DMS53 treated with DMSO at 0.1 percent for 48 hours (cell line): Measurements from ENCODE around the gene CLDN17.

Experiments
- DNase-seq: peaks from one replicate; lab custom pipeline; 2025; ENCODE audit not compliant: unreplicated experiment; lab: John Stamatoyannopoulos, UW

The CLDN17 gene, protein sequence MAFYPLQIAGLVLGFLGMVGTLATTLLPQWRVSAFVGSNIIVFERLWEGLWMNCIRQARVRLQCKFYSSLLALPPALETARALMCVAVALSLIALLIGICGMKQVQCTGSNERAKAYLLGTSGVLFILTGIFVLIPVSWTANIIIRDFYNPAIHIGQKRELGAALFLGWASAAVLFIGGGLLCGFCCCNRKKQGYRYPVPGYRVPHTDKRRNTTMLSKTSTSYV

DNA sequence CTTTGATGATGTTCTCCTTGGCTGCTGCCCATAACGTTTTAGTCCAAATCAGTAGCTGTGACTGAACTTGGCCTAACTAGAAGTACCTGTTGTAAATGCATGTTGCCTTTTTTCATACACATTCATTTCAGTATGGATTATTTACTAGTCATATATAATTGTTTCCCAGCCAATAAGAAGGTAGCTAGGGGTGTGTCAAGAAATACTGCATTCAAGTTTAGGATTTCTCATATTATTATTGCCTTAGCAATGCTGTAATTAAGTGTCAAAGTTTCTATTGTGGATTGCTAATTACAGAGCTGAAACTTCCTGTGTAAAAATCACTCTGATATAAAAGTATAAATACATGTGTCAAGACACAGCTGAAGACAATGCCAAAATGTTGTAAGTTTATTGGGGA is at the start of gene CLDN17:
Gene CLDN17 (minus strand): TSS at position 101 of the 400 bp plus-strand sequence. CDS start 188 bp downstream, outside the sequence.
- no peak for DNase-seq

GRCh38 chr21:30216041-30216723 is 49.6 kb upstream of the CLDN17 start, which contains the start of gene CLDN8:
CLDN8 (minus strand) TSS chr21:30216097; CDS start chr21:30215925, 172 bp downstream.
- DNase-seq, result peak; percentile 18

GRCh38 chr21:30211071-30211470 is 44.5 kb upstream of the CLDN17 start:
- DNase-seq, result no peak

GRCh38 chr21:30209601-30210000 is 43.0 kb upstream of the CLDN17 start:
- DNase-seq, result no peak

DNA sequence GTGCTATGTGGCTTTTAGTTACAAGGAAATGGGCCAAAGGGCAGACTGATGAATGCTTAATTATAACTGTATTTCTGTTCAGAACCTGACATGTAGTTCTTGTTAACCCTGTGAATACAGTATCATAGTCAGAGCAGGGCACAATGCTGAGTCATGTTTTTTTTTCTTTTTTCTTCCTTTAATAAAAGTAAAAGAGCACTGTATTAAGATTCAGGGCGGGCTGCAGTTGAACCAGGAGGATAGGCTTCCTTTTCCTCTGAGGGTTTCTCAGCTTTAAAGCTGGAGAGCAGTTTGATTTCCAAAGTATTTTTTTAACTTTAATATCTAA is 40.6 kb upstream of the CLDN17 start:
- DNase-seq, result no peak

DNA sequence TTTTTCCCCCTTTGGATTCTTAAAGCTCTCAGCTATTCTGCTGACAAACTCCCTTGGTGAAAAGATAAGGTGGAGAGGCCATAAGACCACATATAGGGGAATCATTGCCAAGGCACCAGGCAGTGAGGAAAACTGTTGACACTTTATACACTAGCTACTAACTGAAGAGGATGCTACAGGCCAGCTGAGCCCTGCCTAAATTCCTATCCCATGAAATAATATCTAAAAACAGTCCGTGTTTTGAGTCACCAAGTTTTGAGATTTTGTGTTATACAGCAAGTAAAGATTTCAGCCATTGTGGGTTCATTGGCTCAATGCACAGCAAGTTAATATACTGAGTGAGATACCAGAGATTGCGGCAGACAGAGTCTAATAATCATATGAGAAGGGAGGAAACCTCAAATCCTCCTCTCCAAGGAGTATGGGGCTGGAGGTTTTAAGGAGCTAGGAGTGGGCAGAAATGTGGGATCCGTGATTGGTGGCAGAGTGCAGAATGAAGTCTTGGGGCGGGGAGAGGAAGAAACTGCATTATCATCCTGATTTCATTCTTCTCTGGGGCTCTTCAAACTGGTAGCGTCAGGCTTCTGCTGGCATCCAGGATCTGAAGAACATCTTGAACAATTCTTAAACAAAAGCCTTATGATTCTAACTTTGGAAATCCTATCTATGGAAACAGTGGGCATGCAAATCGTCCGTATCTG is 40.1 kb upstream of the CLDN17 start:
- DNase-seq, result no peak

DNA sequence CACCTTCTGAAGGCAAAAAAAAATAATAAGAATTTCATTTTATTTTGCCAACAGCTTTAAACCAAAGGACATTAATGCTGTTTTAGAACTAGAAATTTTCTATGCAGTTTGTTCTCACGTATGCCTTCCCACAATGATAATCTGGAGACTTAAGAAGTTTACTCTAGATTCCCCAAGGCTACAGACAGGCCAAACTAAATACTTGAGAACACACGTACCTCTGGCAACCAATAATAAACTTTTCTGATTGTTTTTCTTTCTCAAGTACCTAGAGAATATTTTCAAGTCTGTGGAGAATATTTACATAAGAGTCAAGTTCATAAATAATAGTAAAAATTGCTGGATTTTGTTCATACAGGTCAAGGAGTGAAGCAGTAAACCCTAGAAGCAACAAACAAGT is 33.4 kb upstream of the CLDN17 start:
- no peak for DNase-seq

DNA sequence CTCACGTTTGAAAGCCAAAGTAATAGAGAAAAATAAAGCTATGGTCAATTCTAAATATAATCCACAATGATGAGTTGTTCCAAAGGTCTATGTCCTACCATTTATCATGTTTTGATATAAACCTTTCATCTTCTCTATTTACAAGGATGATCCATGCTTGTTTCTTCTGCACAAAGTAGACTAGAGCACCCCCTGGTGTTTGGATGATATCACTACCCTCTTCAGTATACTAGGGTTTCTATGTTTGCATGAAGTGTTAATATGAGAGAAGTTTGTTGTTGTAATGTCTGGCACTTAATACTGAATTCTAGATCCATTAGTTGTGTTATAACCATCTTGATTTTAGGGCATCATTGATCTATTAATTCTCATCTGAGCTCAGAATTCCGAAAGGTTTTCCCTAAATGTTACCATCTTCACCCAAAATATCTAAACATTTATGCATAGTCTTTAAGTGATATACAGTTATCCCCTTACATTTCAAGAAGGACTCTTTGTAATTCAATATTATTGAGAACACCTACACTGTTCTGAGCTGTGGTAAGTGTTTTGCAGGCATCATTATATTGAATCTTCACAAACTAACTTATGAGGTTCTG is 28.2 kb upstream of the CLDN17 start:
- peak; percentile 46 for DNase-seq

DNA sequence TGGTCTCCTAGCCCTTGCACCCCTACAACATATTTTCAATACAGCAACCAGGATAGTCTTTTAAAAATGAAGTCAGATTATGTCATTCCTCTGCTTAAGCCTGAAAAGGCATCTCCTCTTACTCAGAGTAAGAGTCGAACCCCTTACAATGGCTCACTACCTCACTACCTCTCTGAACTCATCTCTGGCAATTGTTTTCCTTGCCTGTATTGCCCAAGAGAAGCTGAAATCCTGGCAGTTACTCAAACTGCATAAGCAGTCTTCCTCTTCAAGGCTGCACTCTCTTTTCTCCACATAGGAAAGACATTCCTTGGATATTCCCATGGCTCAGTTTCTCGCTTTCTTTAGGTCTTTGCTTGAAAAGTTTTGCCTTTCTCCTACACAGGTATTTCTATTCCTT is 26.6 kb upstream of the CLDN17 start:
- DNase-seq, result no peak

DNA sequence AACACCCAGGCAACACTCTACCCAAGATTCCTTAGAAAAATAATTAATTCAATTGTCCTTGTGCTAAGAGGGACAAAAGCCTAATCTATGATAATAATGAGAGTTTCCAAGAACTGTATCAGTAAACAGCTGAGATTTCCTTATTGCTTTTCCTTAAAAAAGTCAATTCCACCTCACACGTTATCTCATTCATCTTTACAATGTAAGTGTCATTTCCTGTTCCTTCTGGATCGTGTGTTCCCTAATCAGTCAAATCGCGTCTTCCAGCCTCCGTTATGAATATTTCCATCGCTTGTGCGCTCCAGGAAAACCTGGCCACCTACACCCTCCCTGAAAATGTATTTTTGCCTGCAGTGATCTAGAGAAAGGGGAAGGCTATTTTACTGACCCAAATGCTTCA is 23.9 kb upstream of the CLDN17 start:
- no peak for DNase-seq

DNA sequence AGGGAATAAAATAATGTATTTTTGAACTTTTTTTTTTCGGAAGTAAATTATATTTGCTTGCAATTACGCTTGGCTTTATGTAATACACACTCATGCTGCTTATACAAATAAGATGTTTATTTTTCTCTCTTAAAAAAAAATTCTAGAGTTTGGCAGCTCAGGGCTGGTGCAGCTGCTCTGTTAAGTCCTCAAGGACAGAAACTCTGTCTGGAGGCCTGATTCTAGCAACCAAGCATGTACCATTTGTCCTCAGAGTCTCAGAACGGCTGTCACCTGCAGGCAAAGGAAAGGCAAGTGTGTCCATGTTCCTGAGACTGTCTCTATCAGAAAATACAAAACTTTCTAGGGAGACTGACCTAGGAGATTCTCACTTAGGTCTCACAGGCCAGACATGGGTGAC is 23.2 kb upstream of the CLDN17 start:
- DNase-seq, result peak; percentile 11

DNA sequence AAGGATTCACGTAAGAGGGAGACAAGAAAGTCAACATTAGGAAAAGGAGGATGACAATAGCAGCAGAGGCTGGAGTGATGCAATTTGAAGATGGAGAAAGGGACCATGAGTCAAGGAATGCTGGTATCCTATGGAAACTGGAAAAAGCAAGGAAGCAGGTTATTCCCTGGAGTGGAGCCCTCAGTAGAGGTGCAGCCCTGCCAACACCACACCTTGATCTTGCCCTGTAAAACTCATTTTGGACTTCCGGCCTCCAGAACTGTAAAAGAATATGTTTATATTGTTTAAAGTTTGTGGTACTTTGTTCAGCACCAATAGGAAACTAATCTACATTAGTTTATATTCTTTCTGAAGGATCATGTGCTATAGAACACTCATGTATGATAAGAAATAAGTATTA is 19.6 kb upstream of the CLDN17 start:
- no peak for DNase-seq

DNA sequence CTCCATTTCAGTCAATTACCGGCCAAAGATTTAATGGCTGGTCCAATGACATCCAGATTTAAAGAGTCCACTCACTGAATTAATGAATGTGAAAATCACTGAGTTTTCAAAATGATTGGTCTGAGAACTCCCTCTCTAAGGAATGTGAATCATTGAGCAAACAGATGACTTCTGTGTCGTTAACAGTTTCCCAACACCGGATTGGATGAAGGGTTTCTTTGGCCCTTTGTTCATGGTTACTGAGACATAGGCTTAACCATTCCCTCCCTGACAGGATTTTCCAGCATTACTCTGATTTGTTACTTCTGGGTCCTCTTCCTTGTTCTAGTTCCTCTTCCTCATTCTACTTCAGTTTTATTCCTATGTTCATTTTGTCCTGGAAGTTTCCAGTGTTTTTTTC is 1.5 kb upstream of the CLDN17 start:
- DNase-seq, result no peak

- no peak for DNase-seq
These were observed 434 bp downstream of the CLDN17 start for GRCh38 chr21:30166171-30166570.

- DNase-seq, result no peak
These were observed 1.8 kb downstream of the CLDN17 start for GRCh38 chr21:30164796-30165195.

- DNase-seq, result no peak
These were observed 12.8 kb downstream of the CLDN17 start for GRCh38 chr21:30153697-30154340.

DNA sequence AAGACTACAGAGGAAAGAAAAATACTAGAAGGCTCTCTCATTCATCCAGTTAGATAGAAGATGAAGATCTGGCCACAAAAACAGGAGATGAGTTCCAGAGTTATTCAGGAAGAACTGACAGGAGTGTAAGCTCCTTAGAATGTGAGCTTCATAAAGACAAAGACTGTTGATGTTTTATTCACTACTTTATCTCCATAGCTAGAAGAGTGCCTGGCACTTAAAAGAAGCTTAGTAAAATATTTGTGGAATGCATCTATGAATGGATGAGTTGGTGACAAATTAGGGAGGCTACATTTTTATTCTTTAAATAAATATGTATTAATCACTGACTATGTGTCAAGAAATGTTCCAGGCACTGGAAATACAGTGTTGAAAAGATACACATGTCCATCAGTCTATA is 13.8 kb downstream of the CLDN17 start:
- no peak for DNase-seq

DNA sequence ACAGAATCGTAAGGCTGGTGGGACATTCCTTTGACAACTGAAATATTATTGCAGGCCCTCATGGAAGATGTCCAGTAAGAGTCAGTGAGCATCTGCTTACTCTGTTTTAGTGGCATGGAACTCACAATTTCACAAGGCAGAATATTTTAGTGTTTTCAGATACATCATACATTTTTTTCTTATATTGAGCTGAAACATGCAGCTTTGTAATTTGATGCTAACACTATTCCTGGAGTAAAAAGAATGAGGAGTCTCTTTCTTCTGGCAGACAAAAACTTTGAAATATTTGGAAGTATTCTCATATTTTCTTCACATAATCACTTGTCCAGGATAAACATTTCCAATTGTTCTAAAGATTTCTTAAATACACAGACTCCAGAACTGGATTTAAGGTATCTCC is 17.7 kb downstream of the CLDN17 start:
- no peak for DNase-seq

DNA sequence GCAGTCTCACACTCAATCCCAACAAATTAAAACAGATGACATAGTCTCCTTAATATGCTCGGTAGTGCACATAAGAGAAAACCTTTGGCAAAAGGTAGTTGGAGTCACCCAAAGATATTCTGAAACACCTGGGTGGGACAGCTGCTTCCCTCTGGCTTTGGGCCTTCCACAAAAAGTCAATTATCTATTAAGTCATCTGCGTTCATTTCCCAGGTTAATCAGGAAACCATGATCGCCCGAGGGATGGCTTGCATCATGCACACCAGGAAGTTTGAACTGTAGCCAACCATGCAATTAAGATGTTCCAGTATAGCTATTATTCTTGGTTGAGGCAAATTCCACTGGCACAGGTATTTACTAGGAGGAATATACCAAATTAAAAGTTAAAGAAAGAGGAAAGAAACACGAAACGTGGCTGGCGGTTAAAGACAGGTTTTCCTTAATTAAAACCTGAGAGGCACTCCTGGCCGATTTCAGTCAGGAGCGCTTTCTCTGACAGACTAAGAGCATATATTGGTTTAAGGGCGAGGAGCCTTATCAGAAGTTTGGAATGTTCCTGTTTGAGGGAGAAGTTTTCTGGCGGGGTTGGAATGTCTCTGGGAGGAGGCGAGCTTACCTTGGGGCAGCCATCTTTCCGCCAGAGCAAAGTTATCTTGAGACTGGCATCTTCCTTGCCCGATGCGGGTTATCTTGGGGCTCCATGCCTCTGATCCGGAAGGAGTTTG is 19.9 kb downstream of the CLDN17 start:
- no peak for DNase-seq

GRCh38 chr21:30138483-30138882 is 28.1 kb downstream of the CLDN17 start:
- DNase-seq, result no peak

DNA sequence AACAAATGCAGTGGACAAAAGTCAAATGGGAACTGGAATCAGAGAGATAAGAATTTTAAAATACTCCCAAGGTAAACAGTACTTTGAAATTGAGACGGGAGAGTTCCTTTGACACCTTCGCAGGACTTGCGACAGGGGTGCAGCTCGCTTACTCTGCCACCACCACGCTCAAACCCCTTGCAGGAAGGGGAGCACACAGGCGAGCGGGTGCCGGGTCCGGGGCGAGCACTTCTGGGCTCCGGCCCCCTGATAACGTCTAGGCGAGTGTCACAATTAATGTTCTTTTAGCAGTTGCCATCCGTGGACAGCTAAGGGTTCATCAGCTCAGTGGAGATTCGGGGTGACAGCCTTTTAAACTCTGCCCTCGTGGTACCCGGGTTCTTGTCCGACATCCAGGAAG is 37.4 kb downstream of the CLDN17 start:
- DNase-seq, result no peak
